Mesothelial cell of epicardium (in vitro differentiated cells): Measurements from ENCODE around the gene ZNF451. TPM values are rescaled to one million over a fixed set of nuclear protein-coding genes. Genes with fewer than 3 reads are reported as not detected.

Experiments used
- DNase-seq, 2 experiments: peaks; one replicate each; pipeline ENCODE4 v3.0.0; 2021; ENCODE audit warnings: low spot score in 2 of 2; ENCODE audit not compliant: unreplicated experiment in 2 of 2
- H3K27ac Mint-ChIP-seq: 2 replicates; pipeline ENCODE4 v1.8.0; 2021; ENCODE audit warnings: mixed read lengths
- H3K27me3 Mint-ChIP-seq: 2 replicates; pipeline ENCODE4 v1.8.0; 2021; ENCODE audit warnings: low read depth, mixed read lengths
- H3K36me3 Mint-ChIP-seq: 2 replicates; pipeline ENCODE4 v1.8.0; 2021; ENCODE audit warnings: mixed read lengths
- H3K4me1 Mint-ChIP-seq: 2 replicates; pipeline ENCODE4 v1.8.0; 2021; ENCODE audit warnings: mixed read lengths
- H3K4me3 Mint-ChIP-seq: 2 replicates; pipeline ENCODE4 v1.8.0; 2021; ENCODE audit warnings: mild to moderate bottlenecking, moderate library complexity, mixed read lengths
- H3K9me3 Mint-ChIP-seq: 2 replicates; pipeline ENCODE4 v1.8.0; 2021; ENCODE audit warnings: mixed read lengths
- total RNA-seq: library from RNA; stranded (reverse); gene quantifications from 3 replicates; pipeline ENCODE4 v1.2.1, GENCODE V29; 2021
- TF ChIP-seq, protein P1 (sequence below): fragments of 200-600 bp; sonication (generic); IDR thresholded peaks from one replicate; pipeline ENCODE4 v1.5.0; 2021; ENCODE audit warnings: antibody characterized with exemption; ENCODE audit not compliant: unreplicated experiment

The ZNF451 gene
- total RNA-seq, 1 donor from 2014 or later, result 79.9 TPM

DNA sequence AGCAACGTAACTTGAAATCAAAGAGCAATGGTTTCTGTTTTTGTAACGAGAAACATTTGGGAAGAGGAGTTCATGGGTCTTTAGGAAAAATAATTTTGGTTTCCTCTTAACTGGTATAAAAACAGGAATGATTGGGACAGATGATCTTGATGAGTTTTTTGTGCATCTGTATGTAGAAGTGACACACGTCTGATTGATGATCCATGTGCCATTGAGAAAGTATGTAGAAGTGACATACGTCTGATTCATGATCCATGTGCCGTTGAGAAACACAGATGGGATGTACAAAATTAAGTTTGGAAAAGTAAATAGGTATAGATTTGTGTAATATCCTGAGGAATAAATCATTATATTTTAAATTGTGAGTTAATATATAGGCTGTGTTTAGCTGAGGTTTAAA is 41.4 kb upstream of the ZNF451 start:
- Mint-ChIP-seq H3K27ac (peak overlapping the region; percentile 84), H3K27me3 (peaks cover 2% of the 10 kb centered on the region), H3K4me3 (peak overlapping the region; percentile 55), H3K4me1 (peaks cover 24% of the 10 kb centered on the region), H3K9me3 (peaks cover 9% of the 10 kb centered on the region), H3K36me3 (peaks cover 28% of the 10 kb centered on the region)
- TF ChIP-seq, protein P1, sequence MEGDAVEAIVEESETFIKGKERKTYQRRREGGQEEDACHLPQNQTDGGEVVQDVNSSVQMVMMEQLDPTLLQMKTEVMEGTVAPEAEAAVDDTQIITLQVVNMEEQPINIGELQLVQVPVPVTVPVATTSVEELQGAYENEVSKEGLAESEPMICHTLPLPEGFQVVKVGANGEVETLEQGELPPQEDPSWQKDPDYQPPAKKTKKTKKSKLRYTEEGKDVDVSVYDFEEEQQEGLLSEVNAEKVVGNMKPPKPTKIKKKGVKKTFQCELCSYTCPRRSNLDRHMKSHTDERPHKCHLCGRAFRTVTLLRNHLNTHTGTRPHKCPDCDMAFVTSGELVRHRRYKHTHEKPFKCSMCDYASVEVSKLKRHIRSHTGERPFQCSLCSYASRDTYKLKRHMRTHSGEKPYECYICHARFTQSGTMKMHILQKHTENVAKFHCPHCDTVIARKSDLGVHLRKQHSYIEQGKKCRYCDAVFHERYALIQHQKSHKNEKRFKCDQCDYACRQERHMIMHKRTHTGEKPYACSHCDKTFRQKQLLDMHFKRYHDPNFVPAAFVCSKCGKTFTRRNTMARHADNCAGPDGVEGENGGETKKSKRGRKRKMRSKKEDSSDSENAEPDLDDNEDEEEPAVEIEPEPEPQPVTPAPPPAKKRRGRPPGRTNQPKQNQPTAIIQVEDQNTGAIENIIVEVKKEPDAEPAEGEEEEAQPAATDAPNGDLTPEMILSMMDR, result no peak
- no peak for DNase-seq

DNA sequence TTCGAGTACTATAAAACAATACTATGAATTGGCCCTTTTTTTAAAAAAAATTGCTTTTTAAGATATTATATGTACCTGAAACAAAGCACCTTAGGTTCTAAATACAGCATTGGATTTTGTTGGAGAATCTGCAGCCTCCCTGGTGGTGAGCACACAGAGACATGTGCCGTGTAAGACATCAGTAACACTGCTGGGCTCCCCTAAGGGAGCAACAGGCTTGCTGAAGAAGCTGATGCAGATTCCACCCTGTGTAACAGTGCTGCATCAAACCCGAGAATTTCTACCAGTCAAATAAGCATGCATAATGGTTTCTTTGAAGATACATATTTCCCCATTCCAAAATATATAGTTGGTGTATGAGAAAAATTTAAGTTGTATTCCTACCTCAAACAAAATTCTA is 26.1 kb upstream of the ZNF451 start:
- no peak overlapping the region for H3K4me3 Mint-ChIP-seq
- peaks cover 29% of the 10 kb centered on the region for H3K36me3 Mint-ChIP-seq
- no peaks in the 10 kb centered on the region for H3K4me1 Mint-ChIP-seq
- TF ChIP-seq, protein P1, result no peak
- DNase-seq, result no peak
- H3K9me3 Mint-ChIP-seq, result no peaks in the 10 kb centered on the region
- no peaks in the 10 kb centered on the region for H3K27me3 Mint-ChIP-seq
- H3K27ac Mint-ChIP-seq, result no peak overlapping the region

DNA sequence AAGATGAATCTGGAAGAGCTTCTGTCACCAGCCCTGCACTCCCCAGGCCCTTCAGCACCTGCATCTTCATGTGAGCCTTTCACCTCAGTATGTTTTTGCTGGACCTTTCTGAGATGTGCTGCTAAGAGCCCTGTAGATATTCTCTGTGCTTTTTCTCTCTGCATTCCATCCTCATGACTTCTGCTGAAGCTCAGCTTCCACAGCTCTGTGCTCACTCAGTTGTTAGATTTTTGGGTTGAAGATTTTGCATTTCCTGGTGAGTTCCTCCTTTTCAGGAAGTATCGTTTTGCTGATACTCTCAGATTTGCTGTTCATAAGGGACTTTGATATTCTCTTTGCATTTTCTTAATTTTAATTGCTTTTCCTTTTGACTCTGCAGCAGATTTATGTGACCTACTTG is 25.2 kb upstream of the ZNF451 start:
- Mint-ChIP-seq H3K36me3 (peaks cover 28% of the 10 kb centered on the region), H3K4me3 (no peak overlapping the region), H3K9me3 (no peaks in the 10 kb centered on the region), H3K27ac (no peak overlapping the region), H3K4me1 (no peaks in the 10 kb centered on the region), H3K27me3 (no peaks in the 10 kb centered on the region)
- DNase-seq, result no peak
- TF ChIP-seq, protein P1, result no peak

DNA sequence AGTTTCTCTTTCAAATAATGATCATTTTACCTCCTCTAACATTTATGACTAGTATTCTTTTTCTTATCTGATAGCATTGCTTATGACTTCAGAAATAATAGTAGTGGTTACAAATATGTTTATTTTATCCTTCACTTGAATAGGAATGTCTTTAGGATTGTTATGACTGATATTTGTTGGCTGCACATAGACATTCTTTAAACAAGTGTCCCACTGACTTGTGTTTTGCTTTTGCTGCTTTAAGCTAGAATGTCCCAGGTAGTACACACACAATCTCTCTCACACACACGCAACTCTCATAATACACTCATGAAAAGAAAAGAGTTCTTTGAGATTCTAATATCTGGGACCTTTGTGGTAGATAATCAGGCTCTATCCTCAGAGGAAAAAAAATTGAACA is 21.9 kb upstream of the ZNF451 start:
- no peak overlapping the region for H3K27ac Mint-ChIP-seq

DNA sequence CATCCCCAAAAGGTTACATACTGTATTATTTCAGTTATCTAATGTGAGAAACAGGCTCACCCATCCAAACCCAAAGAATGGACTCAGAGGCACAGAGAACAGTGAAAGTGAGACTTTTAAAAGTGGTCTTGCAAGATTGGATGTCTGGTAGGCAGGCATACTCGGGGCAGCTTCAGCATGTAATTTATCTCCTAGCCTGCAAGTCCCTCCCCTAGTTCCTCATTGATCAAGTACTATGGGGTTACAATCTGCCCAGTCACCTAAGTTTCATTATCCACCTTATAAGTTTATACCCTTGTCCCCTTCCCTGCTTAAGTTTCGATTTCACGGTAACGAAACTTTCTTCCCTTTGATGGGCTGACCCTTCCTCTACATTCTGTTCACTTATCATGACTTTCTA is 20.8 kb upstream of the ZNF451 start:
- Mint-ChIP-seq H3K9me3 (peaks cover 7% of the 10 kb centered on the region), H3K27ac (no peak overlapping the region), H3K4me1 (no peaks in the 10 kb centered on the region), H3K4me3 (no peak overlapping the region), H3K27me3 (no peaks in the 10 kb centered on the region), H3K36me3 (peaks cover 14% of the 10 kb centered on the region)
- DNase-seq, result no peak
- TF ChIP-seq, protein P1, result no peak

More for the DNA sequence above, 21.9 kb upstream of the ZNF451 start:
- peaks cover 13% of the 10 kb centered on the region for H3K36me3 Mint-ChIP-seq
- no peak for DNase-seq
- no peaks in the 10 kb centered on the region for H3K4me1 Mint-ChIP-seq
- TF ChIP-seq, protein P1, result no peak
- H3K4me3 Mint-ChIP-seq, result no peak overlapping the region
- H3K9me3 Mint-ChIP-seq, result peaks cover 7% of the 10 kb centered on the region
- H3K27me3 Mint-ChIP-seq, result no peaks in the 10 kb centered on the region

DNA sequence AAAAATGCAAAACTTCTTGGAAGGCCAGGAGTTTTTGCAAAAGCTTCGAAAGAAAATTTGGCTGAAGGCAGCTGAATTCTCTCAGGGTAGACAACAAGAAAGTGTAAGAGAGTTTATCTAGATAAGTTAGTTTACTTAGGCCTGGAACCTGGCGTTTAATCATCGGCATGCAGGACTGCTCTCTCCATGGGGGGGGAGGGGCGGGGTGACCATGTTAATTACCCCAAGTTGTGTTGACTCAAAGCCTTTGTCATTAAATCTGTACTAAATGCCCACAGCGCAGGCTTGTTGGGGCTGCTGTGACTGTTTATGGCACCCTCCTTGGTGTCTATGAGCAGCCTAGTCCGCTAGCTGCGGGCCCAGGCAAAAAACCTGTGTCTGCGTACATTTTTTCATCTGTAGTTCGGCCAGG is 20.1 kb upstream of the ZNF451 start:
- DNase-seq, result no peak
- H3K4me3 Mint-ChIP-seq, result no peak overlapping the region
- peaks cover 9% of the 10 kb centered on the region for H3K9me3 Mint-ChIP-seq
- H3K27ac Mint-ChIP-seq, result no peak overlapping the region
- H3K27me3 Mint-ChIP-seq, result no peaks in the 10 kb centered on the region
- no peaks in the 10 kb centered on the region for H3K4me1 Mint-ChIP-seq
- TF ChIP-seq, protein P1, result no peak
- H3K36me3 Mint-ChIP-seq, result peaks cover 14% of the 10 kb centered on the region
